HEK293 (cell line): Measurements from ENCODE around the gene SEMG2.

Experiments
- GLI4 ChIP-seq: fragments of 450-650 bp; formaldehyde crosslinking; IDR thresholded peaks from 2 replicates; pipeline ENCODE4 v1.5.1; 2016; ENCODE audit warnings: missing biosample characterization, missing genetic modification characterization
- HOXA7 ChIP-seq: sonication (generic); formaldehyde crosslinking; IDR thresholded peaks from 2 replicates; pipeline ENCODE4 v1.8.1; 2022; ENCODE audit warnings: missing genetic modification reagents, borderline replicate concordance
- ZNF121 ChIP-seq: fragments of 450-650 bp; formaldehyde crosslinking; IDR thresholded peaks from 2 replicates; pipeline ENCODE4 v1.5.1; 2016; ENCODE audit warnings: missing biosample characterization, missing genetic modification characterization
- ZNF274 ChIP-seq, 2 experiments: fragments of 200-500 bp in 1 of 2; fragments of 450-650 bp in 1 of 2; sonication (Bioruptor generic) in 1 of 2; formaldehyde crosslinking in 1 of 2; IDR thresholded peaks; 2 replicates each; pipeline versions ENCODE4 v1.5.1 to v1.6.1; 2014 to 2016; ENCODE audit warnings: borderline replicate concordance in 1 of 2, inconsistent platforms in 1 of 2, low read length in 1 of 2, missing biosample characterization in 1 of 2, missing genetic modification characterization in 1 of 2
- ZNF292 ChIP-seq: fragments of 450-650 bp; formaldehyde crosslinking; IDR thresholded peaks from 2 replicates; pipeline ENCODE4 v1.5.1; 2016; ENCODE audit warnings: low read depth, missing biosample characterization, missing genetic modification characterization, borderline replicate concordance
- ZNF302 ChIP-seq: fragments of 450-650 bp; formaldehyde crosslinking; IDR thresholded peaks from 2 replicates; pipeline ENCODE4 v1.5.1; 2016; ENCODE audit warnings: missing biosample characterization, missing genetic modification characterization, low read depth
- ZNF791 ChIP-seq: fragments of 450-650 bp; formaldehyde crosslinking; IDR thresholded peaks from 2 replicates; pipeline ENCODE4 v1.5.1; 2016; ENCODE audit warnings: missing biosample characterization, missing genetic modification characterization
- TF ChIP-seq, protein P1 (sequence below): fragments of 450-650 bp; formaldehyde crosslinking; IDR thresholded peaks from 2 replicates; pipeline ENCODE4 v1.5.1; 2016; ENCODE audit warnings: missing biosample characterization, missing genetic modification characterization
- TF ChIP-seq, protein P2 (sequence below): fragments of 450-650 bp; formaldehyde crosslinking; IDR thresholded peaks from 2 replicates; pipeline ENCODE4 v1.5.1; 2016; ENCODE audit warnings: missing biosample characterization, missing genetic modification characterization

DNA sequence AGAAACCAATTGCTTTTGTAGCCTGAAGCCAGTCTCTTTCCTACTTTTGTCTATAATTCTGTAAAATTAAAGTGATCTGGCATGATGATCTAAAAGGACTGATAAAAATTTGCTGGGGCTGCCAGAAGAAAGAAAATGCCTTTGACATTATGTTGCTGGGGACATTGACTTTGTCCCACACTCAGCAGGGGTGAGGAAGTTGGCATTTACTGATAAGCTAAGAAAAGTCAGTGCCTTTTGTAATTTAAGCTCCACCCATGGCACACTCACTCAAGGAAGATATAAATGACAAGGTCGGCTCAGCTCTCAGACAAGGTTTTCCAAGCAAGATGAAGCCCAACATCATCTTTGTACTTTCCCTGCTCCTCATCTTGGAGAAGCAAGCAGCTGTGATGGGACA is 14.4 kb upstream of the SEMG2 start, which contains the start of gene SEMG1:
- TF ChIP-seq, protein P1, sequence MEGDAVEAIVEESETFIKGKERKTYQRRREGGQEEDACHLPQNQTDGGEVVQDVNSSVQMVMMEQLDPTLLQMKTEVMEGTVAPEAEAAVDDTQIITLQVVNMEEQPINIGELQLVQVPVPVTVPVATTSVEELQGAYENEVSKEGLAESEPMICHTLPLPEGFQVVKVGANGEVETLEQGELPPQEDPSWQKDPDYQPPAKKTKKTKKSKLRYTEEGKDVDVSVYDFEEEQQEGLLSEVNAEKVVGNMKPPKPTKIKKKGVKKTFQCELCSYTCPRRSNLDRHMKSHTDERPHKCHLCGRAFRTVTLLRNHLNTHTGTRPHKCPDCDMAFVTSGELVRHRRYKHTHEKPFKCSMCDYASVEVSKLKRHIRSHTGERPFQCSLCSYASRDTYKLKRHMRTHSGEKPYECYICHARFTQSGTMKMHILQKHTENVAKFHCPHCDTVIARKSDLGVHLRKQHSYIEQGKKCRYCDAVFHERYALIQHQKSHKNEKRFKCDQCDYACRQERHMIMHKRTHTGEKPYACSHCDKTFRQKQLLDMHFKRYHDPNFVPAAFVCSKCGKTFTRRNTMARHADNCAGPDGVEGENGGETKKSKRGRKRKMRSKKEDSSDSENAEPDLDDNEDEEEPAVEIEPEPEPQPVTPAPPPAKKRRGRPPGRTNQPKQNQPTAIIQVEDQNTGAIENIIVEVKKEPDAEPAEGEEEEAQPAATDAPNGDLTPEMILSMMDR (tag by site-specific recombination): no peak
- TF ChIP-seq ZNF292 (tag by site-specific recombination): no peak
- no peak for TF ChIP-seq ZNF274 (IDR thresholded peaks at IDR 0.05; ENCODE audit: low read length)
- no peak for TF ChIP-seq ZNF274 (tag by site-specific recombination; IDR thresholded peaks at IDR 0.05; ENCODE audit: borderline replicate concordance)
- no peak for TF ChIP-seq ZNF302 (tag by site-specific recombination)
- no peak for TF ChIP-seq ZNF121
- TF ChIP-seq, protein P2, sequence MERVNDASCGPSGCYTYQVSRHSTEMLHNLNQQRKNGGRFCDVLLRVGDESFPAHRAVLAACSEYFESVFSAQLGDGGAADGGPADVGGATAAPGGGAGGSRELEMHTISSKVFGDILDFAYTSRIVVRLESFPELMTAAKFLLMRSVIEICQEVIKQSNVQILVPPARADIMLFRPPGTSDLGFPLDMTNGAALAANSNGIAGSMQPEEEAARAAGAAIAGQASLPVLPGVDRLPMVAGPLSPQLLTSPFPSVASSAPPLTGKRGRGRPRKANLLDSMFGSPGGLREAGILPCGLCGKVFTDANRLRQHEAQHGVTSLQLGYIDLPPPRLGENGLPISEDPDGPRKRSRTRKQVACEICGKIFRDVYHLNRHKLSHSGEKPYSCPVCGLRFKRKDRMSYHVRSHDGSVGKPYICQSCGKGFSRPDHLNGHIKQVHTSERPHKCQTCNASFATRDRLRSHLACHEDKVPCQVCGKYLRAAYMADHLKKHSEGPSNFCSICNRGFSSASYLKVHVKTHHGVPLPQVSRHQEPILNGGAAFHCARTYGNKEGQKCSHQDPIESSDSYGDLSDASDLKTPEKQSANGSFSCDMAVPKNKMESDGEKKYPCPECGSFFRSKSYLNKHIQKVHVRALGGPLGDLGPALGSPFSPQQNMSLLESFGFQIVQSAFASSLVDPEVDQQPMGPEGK (tag by site-specific recombination): no peak
- TF ChIP-seq HOXA7: no peak
- no peak for TF ChIP-seq GLI4
- TF ChIP-seq ZNF791: no peak
